Measurements from ENCODE around the gene SYCP3. TPM values are rescaled to one million over a fixed set of nuclear protein-coding genes. Genes with fewer than 3 reads are reported as not detected.
A peak's percentile ranks its signal among the peaks of the same experiment; 100 is the strongest.

SYCP3 gene
- total RNA-seq (2016; rRNA removed; fragmentation: Illumina TruSeq; extraction: Trizol) (not detected in 2 replicates), polyA plus RNA-seq (2011; rRNA removed) (not detected in 2 replicates), polyA minus RNA-seq (2011; rRNA and poly(A)+ RNA removed; ENCODE audit: low replicate concordance) (0.12 TPM in 1 of 2 replicates, not detected in the other), Bru-seq, nascent RNA (percentile 17 among the genes with signal in this experiment), BruChase-seq, experiment 1, labeled RNA remaining after a 6-hour chase (percentile 32 among the genes with signal in this experiment), BruChase-seq, experiment 2, labeled RNA remaining after a 2-hour chase (percentile 29 among the genes with signal in this experiment)
- not detected in 2 replicates for total RNA-seq (2016; cell fraction: cytosol; rRNA removed; fragmentation: Illumina TruSeq; extraction: Trizol; ENCODE audit: low read depth)
- not detected in 2 replicates for total RNA-seq (2016; cell fraction: insoluble cytoplasmic fraction; rRNA removed; fragmentation: Illumina TruSeq; extraction: Trizol)
- total RNA-seq (2016; cell fraction: membrane; rRNA removed; fragmentation: Illumina TruSeq; extraction: Trizol) = not detected in 2 replicates
- total RNA-seq (2016; cell fraction: nucleus; rRNA removed; fragmentation: Illumina TruSeq; extraction: Trizol) = not detected in 2 replicates
- polyA plus RNA-seq (2011; cell fraction: cytosol; rRNA removed) = not detected in 2 replicates
- polyA plus RNA-seq (2011; cell fraction: nucleus; rRNA removed) = not detected in 2 replicates
- 0.97 and 1.0 TPM in 2 replicates for polyA plus RNA-seq (2012)
- not detected in 2 replicates for polyA plus RNA-seq (2016; cell fraction: cytosol; fragmentation: Illumina TruSeq; extraction: Trizol; ENCODE audit: low read depth)
- polyA plus RNA-seq (2016; cell fraction: insoluble cytoplasmic fraction; fragmentation: Illumina TruSeq; extraction: Trizol; ENCODE audit: low read depth) = not detected in 2 replicates
- not detected in 2 replicates for polyA plus RNA-seq (2016; cell fraction: membrane; fragmentation: Illumina TruSeq; extraction: Trizol; ENCODE audit: low read depth)
- polyA plus RNA-seq (2016; cell fraction: nucleus; fragmentation: Illumina TruSeq; extraction: Trizol; ENCODE audit: insufficient read depth, low read depth) = not detected in 2 replicates
- not detected in 2 replicates for polyA minus RNA-seq (2011; cell fraction: cytosol; rRNA and poly(A)+ RNA removed)
- polyA minus RNA-seq (2011; cell fraction: nucleus; rRNA and poly(A)+ RNA removed) = 0.50 and 0.90 TPM in 2 replicates
- long read RNA-seq, experiment 1 = 0 reads
- long read RNA-seq, experiment 2 = 0 reads

DNA sequence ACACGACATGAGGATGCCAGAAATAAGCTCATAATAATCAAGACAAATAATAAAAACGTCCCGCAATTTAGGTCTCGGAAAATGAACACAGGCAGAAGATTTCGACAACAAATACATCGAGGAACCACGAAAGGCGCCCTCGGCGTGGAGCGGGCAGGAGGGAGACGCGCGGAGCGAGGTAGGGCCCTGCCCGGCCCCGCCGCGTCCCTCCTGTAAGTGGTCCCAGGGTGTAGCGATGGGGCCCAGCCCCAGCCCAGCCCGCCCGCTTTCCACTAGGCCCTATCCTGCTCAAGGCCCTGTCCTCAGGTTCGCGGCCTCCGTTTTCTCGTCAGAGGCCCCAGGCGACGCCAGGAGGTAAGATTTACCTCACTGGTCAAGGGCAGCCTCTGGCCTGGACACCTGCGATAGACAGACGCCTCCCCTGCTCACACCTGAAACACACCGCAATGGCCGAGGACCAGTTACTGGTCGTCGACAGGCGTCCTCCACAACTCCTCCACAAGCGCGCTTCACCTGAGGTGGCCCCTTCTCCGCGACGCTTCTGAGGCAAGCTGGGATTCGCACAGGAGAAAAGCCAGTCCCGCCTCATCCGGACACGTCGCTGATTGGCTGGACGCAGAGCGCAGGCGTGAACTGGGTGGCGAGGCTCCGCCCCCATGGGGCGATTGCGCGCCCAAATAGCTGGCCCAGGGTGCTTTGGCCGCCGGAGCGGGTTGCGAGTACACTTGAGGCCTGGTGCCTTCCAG is at the start of gene SYCP3:
TSS of gene SYCP3 (minus strand) at position 543 of the 746 bp plus-strand sequence. CDS start 1,527 bp downstream, outside the sequence.
- Histone ChIP-seq H3K27me3 (ENCODE audit: control insufficient read depth in 1 of 2, insufficient read depth in 2 of 2, low read length in 2 of 2) (no peaks in the 10 kb centered on the region), H3K9me3 (ENCODE audit: low read length) (no peaks in the 10 kb centered on the region), H3K4me2 (ENCODE audit: low read depth, low read length) (no peak within 1 kb of the TSS), H3K27ac (ENCODE audit: extremely low read length, insufficient read depth, low read length) (no peak within 1 kb of the TSS), H2AFZ (ENCODE audit: low read length) (no peak within 1 kb of the TSS), H4K20me1 (ENCODE audit: insufficient read depth, low read length) (no peaks in the 10 kb centered on the region), H3K9ac (ENCODE audit: insufficient read depth, low read depth, low read length) (no peak within 1 kb of the TSS), H3K36me3 (replicated peaks in 1 of 2; ENCODE audit: control insufficient read depth in 1 of 2, insufficient read depth in 2 of 2, low read length in 2 of 2) (peaks cover 10 to 39% of the 10 kb centered on the region in 2 experiments), H3K4me3 (replicated peaks in 1 of 3; ENCODE audit: insufficient read depth in 1 of 3, low read depth in 2 of 3, low read length in 3 of 3) (no peak within 1 kb of the TSS), H3K79me2 (ENCODE audit: insufficient read depth, low read length) (no peaks in the 10 kb centered on the region), H3K4me1 (ENCODE audit: insufficient read depth, low read length) (no peaks in the 10 kb centered on the region)
- intact Hi-C loops (cut with micrococcal nuclease; ENCODE audit: unreplicated experiment) = no loop called here
- no TSS peak for BruUV-seq (replicated peaks)
- in situ Hi-C loops (cut with HindIII; ENCODE audit: extremely low pct_ligation_motif_present, low pct_unique_long_range_greater_than_20kb) = no loop called here
- DNase-seq (ENCODE audit: low spot score) (no peak), ATAC-seq (peak; percentile 60), FAIRE-seq (no peak)
- WGBS (ENCODE audit: low lambda C conversion rate) = 98% methylated on average over 57 of the region's 57 CpGs
- ChIA-PET POLR2A (no interaction called here), CTCF (ENCODE audit: low intra/inter-chr PET ratio, low total read pairs) (no interaction called here)
- TF ChIP-seq MBD4 (IDR thresholded peaks at IDR 0.05; ENCODE audit: borderline replicate concordance, low read length) (no peak), AGO2 (optimal IDR thresholded peaks at IDR 0.05; ENCODE audit: low read depth, low read length) (peak; percentile 91), KDM2A (CRISPR knock-in tag; IDR thresholded peaks at IDR 0.05; ENCODE audit: borderline replicate concordance, low read depth) (0 out of 2 replicates have a peak, but pooled peaks have one; percentile 16), NFYC (CRISPR knock-in tag; IDR thresholded peaks at IDR 0.05) (no peak), RBM22 (optimal IDR thresholded peaks at IDR 0.05; ENCODE audit: low read length) (peak; percentile 56), ZBTB38 (CRISPR knock-in tag; IDR thresholded peaks at IDR 0.05) (peak; percentile 52; the same call in 1 of the 2 replicates), ZNF772 (CRISPR knock-in tag; IDR thresholded peaks at IDR 0.05) (no peak), POLR2G (IDR thresholded peaks at IDR 0.05; ENCODE audit: low read depth, low read length) (peak; percentile 38; the same call in 1 of the 2 replicates)
- TF ChIP-seq, protein P1, sequence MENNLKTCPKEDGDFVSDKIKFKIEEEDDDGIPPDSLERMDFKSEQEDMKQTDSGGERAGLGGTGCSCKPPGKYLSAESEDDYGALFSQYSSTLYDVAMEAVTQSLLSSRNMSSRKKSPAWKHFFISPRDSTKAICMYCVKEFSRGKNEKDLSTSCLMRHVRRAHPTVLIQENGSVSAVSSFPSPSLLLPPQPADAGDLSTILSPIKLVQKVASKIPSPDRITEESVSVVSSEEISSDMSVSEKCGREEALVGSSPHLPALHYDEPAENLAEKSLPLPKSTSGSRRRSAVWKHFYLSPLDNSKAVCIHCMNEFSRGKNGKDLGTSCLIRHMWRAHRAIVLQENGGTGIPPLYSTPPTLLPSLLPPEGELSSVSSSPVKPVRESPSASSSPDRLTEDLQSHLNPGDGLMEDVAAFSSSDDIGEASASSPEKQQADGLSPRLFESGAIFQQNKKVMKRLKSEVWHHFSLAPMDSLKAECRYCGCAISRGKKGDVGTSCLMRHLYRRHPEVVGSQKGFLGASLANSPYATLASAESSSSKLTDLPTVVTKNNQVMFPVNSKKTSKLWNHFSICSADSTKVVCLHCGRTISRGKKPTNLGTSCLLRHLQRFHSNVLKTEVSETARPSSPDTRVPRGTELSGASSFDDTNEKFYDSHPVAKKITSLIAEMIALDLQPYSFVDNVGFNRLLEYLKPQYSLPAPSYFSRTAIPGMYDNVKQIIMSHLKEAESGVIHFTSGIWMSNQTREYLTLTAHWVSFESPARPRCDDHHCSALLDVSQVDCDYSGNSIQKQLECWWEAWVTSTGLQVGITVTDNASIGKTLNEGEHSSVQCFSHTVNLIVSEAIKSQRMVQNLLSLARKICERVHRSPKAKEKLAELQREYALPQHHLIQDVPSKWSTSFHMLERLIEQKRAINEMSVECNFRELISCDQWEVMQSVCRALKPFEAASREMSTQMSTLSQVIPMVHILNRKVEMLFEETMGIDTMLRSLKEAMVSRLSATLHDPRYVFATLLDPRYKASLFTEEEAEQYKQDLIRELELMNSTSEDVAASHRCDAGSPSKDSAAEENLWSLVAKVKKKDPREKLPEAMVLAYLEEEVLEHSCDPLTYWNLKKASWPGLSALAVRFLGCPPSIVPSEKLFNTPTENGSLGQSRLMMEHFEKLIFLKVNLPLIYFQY (CRISPR knock-in tag; IDR thresholded peaks at IDR 0.05; ENCODE audit: borderline replicate concordance) = no peak
